ENCODE measurements around the gene BIRC7. TPM values are rescaled to one million over a fixed set of nuclear protein-coding genes. Genes with fewer than 3 reads are reported as not detected.
"Not testable (repeated sequence)": the region's sequence is repeated elsewhere in the genome, so short reads cannot be mapped to it uniquely, and the experiment has no call there.

BIRC7 gene
- total RNA-seq, 2 donors from 2014 or later, result 0.51 TPM; not detected in 1

DNA sequence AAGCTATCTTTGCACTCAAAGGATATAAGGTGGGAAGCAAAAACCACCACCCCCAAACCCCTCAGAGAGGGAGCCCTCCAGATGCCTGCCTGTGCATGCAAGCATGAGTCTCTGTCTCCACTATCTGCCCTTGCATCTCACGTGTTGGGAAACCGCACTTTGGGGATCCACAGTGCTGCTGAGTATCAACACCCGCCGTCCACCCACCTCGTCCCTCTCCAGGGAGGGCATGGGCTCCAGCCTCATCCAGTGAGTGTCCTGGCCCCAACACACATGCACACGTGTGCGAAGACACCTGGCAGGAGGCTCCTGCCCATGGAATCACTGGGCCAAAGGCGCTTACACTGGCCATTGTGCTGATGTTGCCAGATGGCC, 16.3 kb upstream of the BIRC7 start:
- Mint-ChIP-seq H3K9me3 (no peaks in the 10 kb centered on the region), H3K36me3 (peaks cover 10 to 11% of the 10 kb centered on the region in 2 donors), H3K27ac (no peak overlapping the region)
- no peak for ATAC-seq
- DNase-seq (ENCODE audit: low spot score in 2 of 2), result no peak

DNA sequence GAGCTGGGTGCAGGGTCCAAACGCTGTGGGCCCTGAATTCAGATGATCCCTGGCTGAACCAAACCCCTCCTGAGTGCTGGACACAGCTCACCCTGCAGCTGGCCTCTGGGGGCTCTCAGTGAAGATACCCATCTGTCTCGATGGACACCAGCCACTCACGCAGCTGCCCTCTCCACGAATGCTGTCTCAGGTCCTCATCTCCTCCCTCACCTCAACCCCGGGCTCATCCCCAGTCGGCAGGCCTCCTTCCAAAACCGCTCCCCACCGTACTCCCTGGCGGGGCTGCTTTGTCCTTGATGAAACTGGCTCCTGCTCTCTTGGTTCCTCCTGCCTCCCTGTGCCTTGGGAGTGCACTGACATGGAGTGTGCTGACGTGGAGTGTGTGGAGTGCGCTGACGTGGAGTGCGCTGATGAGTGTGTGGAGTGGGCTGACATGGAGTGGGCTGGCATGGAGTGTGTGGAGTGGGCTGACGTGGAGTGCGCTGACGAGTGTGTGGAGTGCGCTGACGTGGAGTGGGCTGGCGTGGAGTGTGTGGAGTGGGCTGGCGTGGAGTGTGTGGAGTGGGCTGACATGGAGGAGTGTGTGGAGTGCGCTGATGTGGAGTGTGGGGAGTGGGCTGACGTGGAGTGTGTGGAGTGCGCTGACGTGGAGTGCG, 15.7 kb upstream of the BIRC7 start:
- peak overlapping the region in 1 of 2 donors; percentile 51 for H3K27ac Mint-ChIP-seq
- DNase-seq (ENCODE audit: low spot score in 2 of 2) (no peak), ATAC-seq (no peak)
- no peaks in the 10 kb centered on the region for H3K9me3 Mint-ChIP-seq
- H3K36me3 Mint-ChIP-seq, result peaks cover 5% of the 10 kb centered on the region in 2 donors

DNA sequence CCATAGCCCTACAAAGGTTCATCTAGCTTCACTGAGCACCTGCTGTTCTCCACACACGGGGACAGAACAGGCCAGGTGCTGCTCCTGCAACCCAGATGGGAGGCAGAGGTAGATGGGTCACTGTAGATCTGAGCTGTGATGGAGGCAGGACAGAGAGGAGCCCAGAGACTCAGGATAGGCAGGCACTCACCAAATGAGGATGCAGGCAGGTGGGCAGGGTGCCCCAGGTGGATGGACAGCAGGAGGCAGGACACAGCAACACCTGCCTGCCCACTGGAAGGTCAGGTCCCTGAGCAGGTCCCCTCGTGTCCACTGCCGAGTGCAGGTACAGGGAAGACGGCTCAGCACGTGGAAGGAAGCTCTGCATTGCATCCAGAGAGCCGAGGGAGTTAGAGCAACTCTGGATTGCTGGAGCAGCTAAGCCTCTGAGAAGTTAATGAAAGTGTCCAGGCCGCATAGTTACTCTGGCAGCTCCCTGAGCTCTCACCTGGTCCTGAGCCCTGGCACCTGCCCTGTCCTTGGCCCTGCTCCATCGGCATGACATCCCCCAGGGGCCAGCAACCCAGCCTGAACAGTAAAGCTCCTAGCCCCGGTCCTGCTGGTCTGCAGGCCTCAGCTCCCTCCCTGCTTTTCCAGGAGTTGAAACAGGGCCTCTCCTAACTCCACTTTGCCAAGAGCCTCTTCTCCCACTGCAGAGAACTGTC, 14.9 kb upstream of the BIRC7 start:
- H3K27ac Mint-ChIP-seq, result no peak overlapping the region
- DNase-seq (ENCODE audit: low spot score in 2 of 2), result no peak
- H3K9me3 Mint-ChIP-seq, result no peaks in the 10 kb centered on the region
- H3K36me3 Mint-ChIP-seq, result no peaks in the 10 kb centered on the region
- no peak for ATAC-seq

DNA sequence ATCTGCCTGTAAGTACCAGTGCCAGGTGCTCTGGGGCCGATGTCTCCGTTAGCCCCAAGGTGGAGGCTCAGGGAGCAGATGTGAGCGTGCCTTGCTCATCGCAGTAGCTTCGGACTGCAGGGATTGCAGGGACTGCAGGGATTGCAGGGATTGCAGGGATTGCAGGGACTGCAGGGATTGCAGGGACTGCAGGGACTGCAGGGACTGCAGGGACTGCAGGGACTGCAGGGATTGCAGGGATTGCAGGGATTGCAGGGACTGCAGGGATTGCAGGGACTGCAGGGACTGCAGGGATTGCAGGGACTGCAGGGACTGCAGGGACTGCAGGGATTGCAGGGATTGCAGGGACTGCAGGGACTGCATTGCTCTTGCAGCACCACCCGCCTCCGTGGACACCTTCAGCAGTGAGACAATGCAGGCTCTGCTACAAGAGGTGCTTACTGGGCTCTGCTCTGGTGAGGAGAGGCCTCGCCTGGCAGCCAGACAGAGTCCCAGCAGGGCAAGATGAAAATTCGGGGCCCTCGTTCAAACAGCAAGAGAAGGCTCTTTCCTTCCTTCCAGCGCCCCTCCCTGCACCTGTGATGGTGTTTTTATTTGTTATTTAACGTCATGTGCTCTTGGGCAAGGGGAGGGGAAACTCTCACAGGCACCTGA, 14.2 kb upstream of the BIRC7 start:
- H3K9me3 Mint-ChIP-seq; H3K36me3 Mint-ChIP-seq; H3K27ac Mint-ChIP-seq; ATAC-seq; DNase-seq (ENCODE audit: low spot score in 2 of 2): not testable (repeated sequence)

DNA sequence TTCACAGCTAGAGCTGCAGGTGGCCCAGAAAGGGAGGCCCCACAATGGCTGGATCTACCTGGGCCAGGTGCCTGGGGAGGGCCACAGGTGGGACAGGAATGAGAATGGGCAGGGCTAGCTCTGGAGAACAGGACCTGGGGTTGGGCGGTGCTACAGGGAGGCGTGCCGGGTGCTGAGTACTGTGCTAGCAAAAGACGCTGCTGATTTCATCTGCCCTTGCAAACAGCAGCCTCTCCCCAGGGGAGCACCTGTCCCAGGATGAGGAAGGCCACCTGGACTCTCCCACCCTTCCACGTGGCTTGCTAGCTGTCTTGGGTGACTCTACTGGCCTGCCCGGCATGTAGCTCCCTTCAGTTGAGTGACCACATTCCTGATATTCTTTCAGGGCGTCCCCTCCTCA, 13.2 kb upstream of the BIRC7 start:
- H3K36me3 Mint-ChIP-seq, result no peaks in the 10 kb centered on the region
- no peak for ATAC-seq
- H3K27ac Mint-ChIP-seq, result no peak overlapping the region
- H3K9me3 Mint-ChIP-seq, result no peaks in the 10 kb centered on the region
- no peak for DNase-seq (ENCODE audit: low spot score in 2 of 2)

DNA sequence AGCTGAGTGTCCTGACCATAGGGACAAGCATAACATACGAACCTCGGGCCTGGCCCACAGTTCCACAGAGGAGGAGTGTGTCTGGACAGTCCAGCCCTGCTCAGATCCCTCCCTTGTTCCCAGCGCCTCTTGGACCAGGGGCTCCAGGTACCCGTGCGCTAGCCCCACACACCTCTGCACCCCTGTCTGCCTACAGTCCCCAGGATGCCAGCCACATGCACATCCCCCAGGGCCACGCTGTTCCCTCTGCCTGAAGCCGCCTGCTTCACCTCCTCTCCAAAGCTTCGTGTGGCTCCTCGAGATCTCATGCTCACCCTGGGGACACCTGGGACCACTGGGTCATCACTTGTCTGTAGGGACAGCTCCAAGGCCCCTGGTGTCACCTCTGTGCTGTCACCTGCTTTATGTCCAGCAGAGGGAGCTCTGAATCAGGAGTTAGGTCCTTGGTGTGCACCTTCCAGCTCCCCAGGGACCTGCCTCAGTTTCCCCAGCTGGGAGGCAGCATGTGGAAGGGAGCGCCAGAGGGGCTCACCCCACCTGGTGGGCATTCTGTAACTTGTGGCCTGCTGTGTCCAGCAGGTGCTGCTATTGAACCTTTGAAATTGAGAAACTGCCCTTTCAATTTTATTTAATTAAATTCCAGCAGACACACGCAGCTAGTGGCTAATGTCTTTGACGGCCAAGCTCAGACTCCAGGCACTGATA, 12.4 kb upstream of the BIRC7 start:
- peak; percentile 70 to 80 for ATAC-seq
- no peak overlapping the region for H3K27ac Mint-ChIP-seq
- no peaks in the 10 kb centered on the region for H3K36me3 Mint-ChIP-seq
- peak in 1 of 2 donors; percentile 58 for DNase-seq (ENCODE audit: low spot score in 2 of 2)
- H3K9me3 Mint-ChIP-seq, result no peaks in the 10 kb centered on the region

DNA sequence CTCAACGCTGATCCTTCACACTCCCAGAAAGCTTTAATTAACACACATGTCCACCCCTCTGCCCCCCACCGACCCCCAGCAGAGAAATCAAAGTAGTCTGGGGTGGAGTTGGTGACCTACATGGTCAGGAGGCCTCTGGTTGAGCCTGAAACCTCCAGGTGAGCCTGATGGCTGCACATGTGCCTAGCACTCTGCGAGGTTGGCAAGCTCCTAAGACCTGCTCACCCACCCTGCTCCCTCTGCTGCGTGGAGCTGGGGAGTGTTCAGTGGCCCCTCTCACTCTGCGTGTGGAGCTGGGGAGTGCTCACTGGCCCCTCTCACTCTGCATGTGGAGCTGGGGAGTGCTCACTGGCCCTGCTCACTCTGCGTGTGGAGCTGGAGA, 11.9 kb upstream of the BIRC7 start:
- H3K9me3 Mint-ChIP-seq, result no peaks in the 10 kb centered on the region
- DNase-seq (ENCODE audit: low spot score in 2 of 2), result no peak
- no peak overlapping the region for H3K27ac Mint-ChIP-seq
- no peak for ATAC-seq
- H3K36me3 Mint-ChIP-seq, result no peaks in the 10 kb centered on the region

DNA sequence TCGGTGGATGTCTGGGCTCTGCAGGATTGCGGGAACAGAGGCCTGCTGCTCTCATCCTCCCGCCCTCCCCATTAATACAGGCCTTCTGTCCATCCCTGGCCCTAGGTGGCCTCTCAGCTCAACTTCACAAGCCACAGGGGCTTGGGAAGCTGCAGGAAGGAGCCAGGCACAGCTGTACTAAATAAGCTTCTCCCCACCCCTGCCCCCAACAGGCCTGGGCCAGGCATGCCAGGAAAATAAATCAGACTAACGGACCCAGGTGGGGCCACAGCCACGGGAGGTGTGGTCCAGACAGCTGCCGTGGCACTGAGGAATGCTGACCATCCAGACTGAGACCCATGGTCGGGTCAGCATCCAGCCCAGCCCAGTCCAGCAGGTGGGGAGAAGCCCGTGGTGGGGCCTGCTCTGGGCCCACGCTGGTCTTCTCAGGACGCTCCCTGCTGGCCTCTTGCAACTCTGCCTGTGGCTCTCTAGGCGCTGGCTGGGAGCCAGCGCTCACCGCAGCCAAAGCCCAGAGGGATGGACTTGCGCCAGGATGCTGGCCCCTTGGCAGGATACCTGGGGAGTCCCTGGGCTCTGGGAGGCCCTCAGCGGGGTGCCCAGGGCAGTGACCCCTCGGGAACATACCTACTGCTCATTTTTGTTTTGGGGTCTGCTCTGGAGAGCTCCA, 11.2 kb upstream of the BIRC7 start:
- DNase-seq (ENCODE audit: low spot score in 2 of 2), result no peak

DNA sequence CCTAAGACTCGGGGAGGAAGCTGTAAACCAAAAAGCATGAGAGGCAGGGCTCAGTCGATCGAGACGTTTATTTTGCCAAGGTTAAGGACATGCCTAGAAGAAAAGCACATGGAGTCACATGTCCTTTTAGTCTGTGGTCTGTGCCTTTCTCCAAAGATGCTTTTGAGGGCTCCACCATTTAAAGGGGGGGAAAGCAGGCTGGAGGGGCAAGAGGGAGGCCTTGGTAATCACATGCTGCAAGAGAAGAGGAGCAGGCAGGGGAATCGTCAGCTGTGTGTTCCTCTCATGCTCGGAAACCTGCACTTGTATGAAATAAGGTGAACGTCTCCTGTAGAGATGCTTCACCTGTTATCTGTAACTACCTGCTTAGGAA, 10.6 kb upstream of the BIRC7 start:
- no peaks in the 10 kb centered on the region for H3K36me3 Mint-ChIP-seq
- no peak overlapping the region for H3K27ac Mint-ChIP-seq
- H3K9me3 Mint-ChIP-seq, result no peaks in the 10 kb centered on the region
- no peak for DNase-seq (ENCODE audit: low spot score in 2 of 2)
- no peak for ATAC-seq

More for the DNA sequence above, 11.2 kb upstream of the BIRC7 start:
- Mint-ChIP-seq H3K9me3 (no peaks in the 10 kb centered on the region), H3K27ac (no peak overlapping the region), H3K36me3 (no peaks in the 10 kb centered on the region)
- no peak for ATAC-seq

DNA sequence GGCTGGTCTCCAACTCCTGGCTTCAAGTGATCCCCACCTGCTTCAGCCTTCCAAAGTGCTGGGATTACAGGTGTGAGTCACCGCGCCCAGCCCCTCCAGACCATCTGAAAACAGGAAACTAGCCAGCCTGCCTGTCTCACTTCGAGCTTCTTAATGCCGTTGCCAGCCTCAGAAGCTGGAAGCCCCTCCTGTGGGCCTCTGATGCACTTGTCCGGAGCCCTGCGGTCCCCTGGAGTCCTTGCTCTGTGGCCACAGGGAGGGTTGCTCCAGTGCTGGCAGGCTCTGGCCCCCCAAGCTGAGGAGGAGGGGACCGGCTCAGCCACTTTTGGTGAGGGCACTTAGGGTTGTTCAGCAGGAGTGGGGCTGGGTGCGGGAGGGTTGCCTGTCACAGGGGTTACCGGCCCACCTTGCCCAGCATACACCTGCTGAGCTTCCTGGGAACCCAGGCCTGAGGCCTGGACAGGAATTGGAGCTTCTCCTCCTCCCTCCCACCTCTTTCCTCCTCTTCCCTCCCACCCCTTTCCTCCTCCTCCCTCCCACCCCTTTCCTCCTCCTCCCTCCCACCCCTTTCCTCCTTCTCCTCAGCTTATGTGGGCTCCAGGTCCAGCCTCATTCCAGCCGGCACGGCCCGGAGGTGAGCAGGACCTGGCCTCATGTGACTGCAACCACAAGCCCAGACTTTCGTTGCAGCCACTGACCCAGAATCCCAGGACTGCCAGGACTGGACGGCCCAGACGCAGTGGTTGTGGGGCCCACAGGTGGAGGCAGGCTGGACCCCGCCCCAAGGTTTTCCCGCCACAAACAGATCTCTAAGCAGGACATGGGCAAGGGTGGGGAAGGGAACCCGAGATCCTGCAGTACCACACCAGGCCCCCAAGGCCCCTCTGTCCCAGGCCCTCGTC, 9.4 kb upstream of the BIRC7 start:
- ATAC-seq (no peak), DNase-seq (ENCODE audit: low spot score in 2 of 2) (no peak)
- no peak overlapping the region for H3K27ac Mint-ChIP-seq
- H3K36me3 Mint-ChIP-seq, result no peaks in the 10 kb centered on the region
- no peaks in the 10 kb centered on the region for H3K9me3 Mint-ChIP-seq

DNA sequence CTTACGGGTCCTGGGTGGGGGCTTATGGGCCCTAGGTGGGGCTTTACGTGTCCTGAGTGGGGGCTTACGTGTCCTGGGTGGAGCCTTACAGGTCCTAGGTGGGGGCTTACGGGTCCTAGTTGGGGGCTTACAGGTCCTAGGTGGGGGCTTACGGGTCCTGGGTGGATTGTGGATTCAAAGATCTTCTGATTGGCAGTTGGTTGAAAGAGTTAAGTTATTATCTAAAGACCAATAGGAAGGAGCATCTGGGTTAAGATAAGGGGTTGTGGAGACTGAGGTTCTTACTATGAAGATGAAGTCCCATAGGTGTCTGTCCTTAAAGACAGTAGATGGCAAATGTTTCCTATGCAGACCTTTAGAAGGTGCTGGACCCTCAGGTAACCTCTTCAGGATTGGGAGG, 8.4 kb upstream of the BIRC7 start:
- H3K9me3 Mint-ChIP-seq, result no peaks in the 10 kb centered on the region
- H3K27ac Mint-ChIP-seq, result no peak overlapping the region
- H3K36me3 Mint-ChIP-seq, result no peaks in the 10 kb centered on the region
- ATAC-seq (no peak), DNase-seq (ENCODE audit: low spot score in 2 of 2) (no peak)

DNA sequence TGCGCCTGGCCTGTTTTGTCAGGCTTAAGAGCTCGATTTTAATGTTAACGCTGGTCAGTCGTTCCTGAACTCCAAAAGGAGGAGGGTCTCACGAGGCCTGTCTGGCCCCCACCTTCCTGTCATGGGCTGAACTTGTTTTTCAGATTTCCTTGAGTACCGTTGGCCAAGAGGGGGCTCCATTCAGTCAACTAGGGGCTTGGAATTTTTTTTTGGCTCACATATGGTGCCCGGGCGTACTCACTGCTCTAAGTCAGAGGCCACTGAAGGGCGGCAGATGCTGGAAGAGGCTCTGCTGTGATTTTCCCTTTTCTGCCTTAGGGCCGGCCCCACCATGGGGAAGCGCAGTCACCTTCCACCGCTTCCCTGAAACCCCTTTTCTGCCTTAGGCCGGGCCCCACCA, 6.9 kb upstream of the BIRC7 start:
- no peak overlapping the region for H3K27ac Mint-ChIP-seq
- no peaks in the 10 kb centered on the region for H3K9me3 Mint-ChIP-seq
- H3K36me3 Mint-ChIP-seq, result no peaks in the 10 kb centered on the region
- ATAC-seq (no peak), DNase-seq (ENCODE audit: low spot score in 2 of 2) (no peak)

DNA sequence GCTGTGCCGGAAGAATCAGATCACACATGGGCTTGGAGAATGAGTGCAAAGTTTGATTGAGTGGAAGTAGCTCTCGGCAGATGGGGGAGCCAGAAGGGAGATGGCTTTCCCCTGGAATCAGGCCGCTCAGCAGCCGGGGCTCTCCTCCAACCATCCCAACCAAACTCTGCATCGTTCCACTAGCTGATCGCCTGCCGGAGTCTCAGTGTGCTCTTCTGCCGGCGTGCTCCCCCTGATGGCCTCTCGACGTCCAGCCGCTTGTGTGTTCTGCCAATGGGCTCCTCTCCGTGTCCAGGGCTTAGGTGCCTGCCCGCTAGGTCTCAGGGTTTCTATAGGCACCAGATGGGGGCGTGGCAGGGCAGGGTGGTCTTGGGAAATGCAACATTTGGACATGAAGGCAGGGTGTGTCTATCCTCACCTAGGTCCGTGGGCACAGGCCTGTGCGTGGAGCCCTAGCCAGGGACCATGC, 4.9 kb upstream of the BIRC7 start:
- DNase-seq (ENCODE audit: low spot score in 2 of 2), result no peak
- no peaks in the 10 kb centered on the region for H3K36me3 Mint-ChIP-seq
- peak in 1 of 2 donors; percentile 44 for ATAC-seq
- H3K9me3 Mint-ChIP-seq, result no peaks in the 10 kb centered on the region
- H3K27ac Mint-ChIP-seq, result no peak overlapping the region

DNA sequence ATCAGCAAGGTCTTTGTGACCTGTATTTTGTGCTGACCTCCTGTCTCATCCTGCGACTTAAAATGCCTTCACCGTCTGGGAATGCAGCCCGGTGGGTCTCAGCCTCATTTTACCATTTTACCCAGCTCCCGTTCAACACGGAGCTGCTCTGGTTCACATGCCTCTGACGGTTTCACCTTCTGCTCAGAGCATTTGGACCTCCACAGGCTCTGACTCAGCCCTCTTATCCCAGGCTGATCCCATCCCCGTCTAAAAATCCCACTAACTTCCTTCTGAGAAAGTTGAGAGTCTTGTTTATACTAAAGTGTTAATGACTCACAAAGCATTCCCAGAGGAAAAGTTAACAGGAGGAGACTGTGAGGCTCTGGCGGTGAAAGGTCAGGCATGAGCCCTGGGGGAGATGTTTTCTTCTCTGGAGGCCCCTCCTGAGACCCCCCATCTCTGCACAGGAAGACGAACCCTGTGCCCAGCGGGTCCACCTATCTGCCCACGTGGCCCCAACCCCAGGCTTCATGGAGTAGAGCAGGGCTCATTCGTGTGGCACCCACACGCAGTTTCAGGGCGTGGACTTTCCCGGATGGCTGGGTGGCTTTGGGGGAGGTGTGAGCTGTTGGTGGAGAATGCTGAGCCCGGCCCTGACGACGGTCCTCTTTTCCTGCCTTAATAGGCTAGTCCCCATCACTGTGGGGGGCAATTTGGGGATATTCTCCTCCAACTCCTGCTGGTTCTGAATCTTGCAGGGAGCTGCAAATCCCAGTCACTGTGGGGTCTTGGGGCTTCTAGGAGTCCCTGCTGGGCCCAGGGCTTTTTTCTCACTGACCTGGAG, 3.3 kb upstream of the BIRC7 start:
- ATAC-seq (no peak), DNase-seq (ENCODE audit: low spot score in 2 of 2) (no peak)
- no peaks in the 10 kb centered on the region for H3K9me3 Mint-ChIP-seq
- no peaks in the 10 kb centered on the region for H3K36me3 Mint-ChIP-seq
- no peak overlapping the region for H3K27ac Mint-ChIP-seq

DNA sequence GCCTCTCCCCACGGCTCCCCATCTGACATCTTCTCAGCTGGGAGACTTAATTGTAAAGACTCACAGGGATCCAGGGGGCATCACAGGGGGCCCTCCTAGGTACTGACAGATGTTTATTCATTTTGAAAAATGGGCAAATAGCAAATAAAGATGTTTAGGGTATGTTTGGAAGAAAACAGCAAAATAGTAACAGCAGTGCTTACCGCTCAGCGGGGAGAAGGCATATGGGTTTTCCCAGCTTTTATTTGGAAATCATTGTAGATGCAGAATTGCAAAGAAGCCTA, 2.7 kb upstream of the BIRC7 start:
- no peak for ATAC-seq
- H3K27ac Mint-ChIP-seq, result no peak overlapping the region
- no peaks in the 10 kb centered on the region for H3K9me3 Mint-ChIP-seq
- no peak for DNase-seq (ENCODE audit: low spot score in 2 of 2)
- H3K36me3 Mint-ChIP-seq, result no peaks in the 10 kb centered on the region
